NCI-H2107 treated with DMSO at 0.1 percent for 48 hours (cell line): ENCODE results near the gene ANKHD1.
"Not testable (repeated sequence)": the region's sequence is repeated elsewhere in the genome, so short reads cannot be mapped to it uniquely, and the experiment has no call there.

Source experiments
- DNase-seq: peaks from one replicate; lab custom pipeline; 2025; ENCODE audit not compliant: unreplicated experiment; lab: John Stamatoyannopoulos, UW

Gene ANKHD1

GRCh38 chr5:140561753-140562523 is 160.3 kb downstream of the ANKHD1 start:
- no peak for DNase-seq

- DNase-seq = no peak
Observed at GRCh38 chr5:140563596-140563995, 162.0 kb downstream of the ANKHD1 start.

- peak; percentile 80 for DNase-seq
Observed at GRCh38 chr5:140564196-140565023, 162.8 kb downstream of the ANKHD1 start, which contains the start of the genes APBB3 and SLC35A4. Gene APBB3 (minus strand): TSS chr5:140564598. CDS start chr5:140564245, 353 bp downstream. Gene SLC35A4 (plus strand): TSS chr5:140564828. CDS start chr5:140567170, 2,342 bp downstream.

- DNase-seq = no peak
Observed at GRCh38 chr5:140565024-140565779, 163.6 kb downstream of the ANKHD1 start.

GRCh38 chr5:140565780-140566095 is 164.1 kb downstream of the ANKHD1 start:
- no peak for DNase-seq

GRCh38 chr5:140566665-140567064 is 165.0 kb downstream of the ANKHD1 start:
- DNase-seq = no peak

GRCh38 chr5:140567136-140567818 is 165.6 kb downstream of the ANKHD1 start:
- DNase-seq = no peak

- DNase-seq = no peak
Observed at GRCh38 chr5:140567871-140568270, 166.2 kb downstream of the ANKHD1 start.

- DNase-seq = no peak
Observed at GRCh38 chr5:140568443-140569063, 166.9 kb downstream of the ANKHD1 start.

GRCh38 chr5:140569197-140569596 is 167.6 kb downstream of the ANKHD1 start:
- DNase-seq = no peak

GRCh38 chr5:140570058-140570457 is 168.4 kb downstream of the ANKHD1 start:
- DNase-seq = no peak

GRCh38 chr5:140570488-140570887 is 168.9 kb downstream of the ANKHD1 start:
- no peak for DNase-seq

- DNase-seq = no peak
Observed at GRCh38 chr5:140571105-140571504, 169.5 kb downstream of the ANKHD1 start.

GRCh38 chr5:140573683-140574082 is 172.1 kb downstream of the ANKHD1 start:
- no peak for DNase-seq

- DNase-seq = no peak
Observed at GRCh38 chr5:140574165-140574564, 172.5 kb downstream of the ANKHD1 start.

- DNase-seq = no peak
Observed at GRCh38 chr5:140575309-140575708, 173.7 kb downstream of the ANKHD1 start.

- no peak for DNase-seq
Observed at GRCh38 chr5:140576776-140577201, 175.2 kb downstream of the ANKHD1 start.

GRCh38 chr5:140579188-140579747 is 177.6 kb downstream of the ANKHD1 start:
- DNase-seq = not testable (repeated sequence)

- DNase-seq = no peak
Observed at GRCh38 chr5:140587495-140587894, 185.9 kb downstream of the ANKHD1 start.
